PC-9 (cell line): ENCODE measurements around the gene CFAP68. TPM values are rescaled to one million over a fixed set of nuclear protein-coding genes. Genes with fewer than 3 reads are reported as not detected.

Source experiments
- BruUV-seq: library from RNA; stranded (reverse); fragments of 400-500 nt; replicated peaks from 2 replicates; lab custom pipeline; 2021; lab: Mats Ljungman, UMichigan
- CTCF ChIA-PET: fragments of 300-600 bp; sonication (Branson Sonifier 250); formaldehyde crosslinking; loops from one replicate; lab custom pipeline; 2022; ENCODE audit warnings: antibody characterized with exemption; lab: Charles Lee
- POLR2A ChIA-PET: fragments of 300-600 bp; sonication (Branson Sonifier 250); formaldehyde crosslinking; loops from one replicate; lab custom pipeline; 2022; ENCODE audit warnings: antibody characterized with exemption; ENCODE audit not compliant: unreplicated experiment; lab: Charles Lee
- DNase-seq, 2 experiments: peaks; one replicate each; pipeline versions ENCODE4 v3.0.0 to v3.0.0-alpha.2; 2015 to 2022; ENCODE audit warnings: mixed read lengths in 1 of 2
- H2AFZ ChIP-seq: fragments of 200-600 bp; sonication (generic); 2 replicates; pipeline ENCODE4 v1.8.1; 2017; ENCODE audit warnings: antibody characterized with exemption
- H3F3A ChIP-seq: fragments of 200-600 bp; sonication (generic); 2 replicates; pipeline ENCODE4 v1.8.1; 2017; ENCODE audit warnings: antibody characterized with exemption, mild to moderate bottlenecking, low read depth; ENCODE audit not compliant: insufficient read depth
- H3K27ac ChIP-seq: fragments of 200-600 bp; sonication (generic); 2 replicates; pipeline ENCODE4 v1.6.1; 2016; ENCODE audit warnings: mixed run types
- H3K27me3 ChIP-seq: fragments of 200-600 bp; sonication (generic); 2 replicates; pipeline ENCODE4 v1.6.1; 2016; ENCODE audit warnings: low read depth, mixed run types; ENCODE audit not compliant: insufficient read depth
- H3K36me3 ChIP-seq: fragments of 200-600 bp; sonication (generic); 2 replicates; pipeline ENCODE4 v1.6.1; 2016; ENCODE audit warnings: low read depth, mixed run types
- H3K4me1 ChIP-seq: fragments of 200-600 bp; sonication (generic); replicated peaks from 2 replicates; pipeline ENCODE4 v1.6.1; 2016; ENCODE audit warnings: mixed run types; ENCODE audit not compliant: insufficient read depth
- H3K4me2 ChIP-seq: fragments of 200-600 bp; sonication (generic); 2 replicates; pipeline ENCODE4 v1.6.1; 2017; ENCODE audit warnings: mixed run types
- H3K4me3 ChIP-seq: fragments of 200-600 bp; sonication (generic); 2 replicates; pipeline ENCODE4 v1.6.1; 2016; ENCODE audit warnings: mixed run types
- H3K79me2 ChIP-seq: fragments of 200-600 bp; sonication (generic); 2 replicates; pipeline ENCODE4 v1.6.1; 2017; ENCODE audit warnings: low read depth, mixed run types
- H3K9me2 ChIP-seq: fragments of 200-600 bp; sonication (generic); 2 replicates; pipeline ENCODE4 v1.8.1; 2017; ENCODE audit warnings: mild to moderate bottlenecking; ENCODE audit not compliant: insufficient read depth
- H3K9me3 ChIP-seq: fragments of 200-600 bp; sonication (generic); 2 replicates; pipeline ENCODE4 v1.8.1; 2016; ENCODE audit warnings: low read depth; ENCODE audit not compliant: insufficient read depth
- H4K20me1 ChIP-seq: fragments of 200-600 bp; sonication (generic); 2 replicates; pipeline ENCODE4 v1.8.1; 2017; ENCODE audit not compliant: insufficient read depth
- CTCF ChIP-seq: fragments of 200-600 bp; sonication (generic); conservative IDR thresholded peaks from 2 replicates; pipeline ENCODE4 v1.6.1; 2017; ENCODE audit warnings: mixed run types, antibody characterized with exemption, mild to moderate bottlenecking, moderate library complexity
- EZH2 ChIP-seq: fragments of 200-600 bp; sonication (generic); IDR thresholded peaks from 2 replicates; pipeline ENCODE4 v1.8.0; 2017; ENCODE audit warnings: antibody characterized with exemption, low read depth
- intact Hi-C: fragments of 100-400 bp; cut with micrococcal nuclease; formaldehyde crosslinking; loops from one replicate; pipeline ENCODE4 v1.10.0; 2022; ENCODE audit not compliant: unreplicated experiment
- total RNA-seq: library from RNA; stranded (reverse); gene quantifications from 2 replicates; pipeline ENCODE4 v1.2.3, GENCODE V29; 2021

Gene CFAP68
- total RNA-seq, 1 experiment from 2014 or later = 46.8 TPM

GRCh38 chr11:111933872-111934271 lies 54.5 kb downstream of the CFAP68 start:
- POLR2A ChIA-PET = no interaction called here
- Histone ChIP-seq H3F3A (peaks cover 8% of the 10 kb centered on the region; the same call in 1 of the 2 replicates), H3K9me3 (no peaks in the 10 kb centered on the region), H3K9me2 (no peaks in the 10 kb centered on the region), H3K4me1 (0 out of 2 replicates have a peak, but pooled peaks cover 8% of the 10 kb centered on the region), H3K27me3 (0 out of 2 replicates have a peak, but pooled peaks cover 3% of the 10 kb centered on the region), H3K27ac (no peak overlapping the region), H3K79me2 (no peaks in the 10 kb centered on the region), H4K20me1 (no peaks in the 10 kb centered on the region), H3K36me3 (no peaks in the 10 kb centered on the region), H3K4me2 (no peak overlapping the region), H3K4me3 (no peak overlapping the region), H2AFZ (no peak overlapping the region)
- BruUV-seq = no TSS peak
- CTCF ChIA-PET = interaction anchor here (2.2 kb wide), 1 partner anchor 48 kb away, joined by 14 read pairs; no protein-coding TSS in a partner anchor
- TF ChIP-seq CTCF (no peak), EZH2 (no peak)
- DNase-seq = no peak
- intact Hi-C loops = no loop called here

- BruUV-seq = no TSS peak
- no peak for TF ChIP-seq CTCF
- TF ChIP-seq EZH2 = no peak
- H3K4me3 ChIP-seq = no peak overlapping the region
- no peak overlapping the region for H3K27ac ChIP-seq
- intact Hi-C loops = no loop called here
- H3F3A ChIP-seq = peaks cover 8% of the 10 kb centered on the region; the same call in 1 of the 2 replicates
- POLR2A ChIA-PET = no interaction called here
- DNase-seq = no peak
- no peaks in the 10 kb centered on the region for H3K79me2 ChIP-seq
- no peak overlapping the region for H2AFZ ChIP-seq
- CTCF ChIA-PET = interaction anchor here (2.2 kb wide), 1 partner anchor 48 kb away, joined by 14 read pairs; no protein-coding TSS in a partner anchor
- no peak overlapping the region for H3K4me2 ChIP-seq
- H3K9me3 ChIP-seq = no peaks in the 10 kb centered on the region
- H3K27me3 ChIP-seq = 0 out of 2 replicates have a peak, but pooled peaks cover 3% of the 10 kb centered on the region
- no peaks in the 10 kb centered on the region for H3K36me3 ChIP-seq
- no peaks in the 10 kb centered on the region for H4K20me1 ChIP-seq
- H3K9me2 ChIP-seq = no peaks in the 10 kb centered on the region
- H3K4me1 ChIP-seq = 0 out of 2 replicates have a peak, but pooled peaks cover 8% of the 10 kb centered on the region
Observed at GRCh38 chr11:111934306-111934705, 55.0 kb downstream of the CFAP68 start.

Other genes starting within 250 kb of the CFAP68 start
- gene PPP2R1B, start 113.2 kb upstream of the CFAP68 start, total RNA-seq = 28.9 and 36.4 TPM in 2 replicates
- gene ALG9, start 8.0 kb upstream of the CFAP68 start, total RNA-seq = 19.1 and 27.8 TPM in 2 replicates
- 2.1 and 2.2 TPM in 2 replicates for gene FDXACB1, start 376 bp upstream of the CFAP68 start, total RNA-seq
- not detected in 2 replicates for gene CRYAB, start 32.2 kb downstream of the CFAP68 start, total RNA-seq
- 0.28 and 0.80 TPM in 2 replicates for gene HSPB2, start 33.2 kb downstream of the CFAP68 start, total RNA-seq
- gene C11orf52, start 39.4 kb downstream of the CFAP68 start, total RNA-seq = 2.9 and 6.4 TPM in 2 replicates
- 4.4 and 4.9 TPM in 2 replicates for gene DIXDC1, start 57.8 kb downstream of the CFAP68 start, total RNA-seq
- gene DLAT, start 145.9 kb downstream of the CFAP68 start, total RNA-seq = 27.8 and 44.9 TPM in 2 replicates
- 2.0 and 4.8 TPM in 2 replicates for gene PIH1D2, start 194.5 kb downstream of the CFAP68 start, total RNA-seq
- 16.5 and 17.6 TPM in 2 replicates for gene NKAPD1, start 194.8 kb downstream of the CFAP68 start, total RNA-seq
- gene TIMM8B, start 207.2 kb downstream of the CFAP68 start, total RNA-seq = 42.4 and 44.3 TPM in 2 replicates
- gene SDHD, start 207.3 kb downstream of the CFAP68 start, total RNA-seq = 99.5 and 122 TPM in 2 replicates